ENCODE measurements around the gene TAPT1.

The TAPT1 gene

GRCh38 chr4:16243285-16243684 is 17.0 kb upstream of the TAPT1 start:
- no peak for DNase-seq

- no peak for DNase-seq
These were observed 14.0 kb upstream of the TAPT1 start for GRCh38 chr4:16240300-16240699.

GRCh38 chr4:16239086-16239485 is 12.8 kb upstream of the TAPT1 start:
- DNase-seq, result no peak

GRCh38 chr4:16238327-16238726 is 12.1 kb upstream of the TAPT1 start:
- peak; percentile 83 for DNase-seq

GRCh38 chr4:16237715-16238114 is 11.4 kb upstream of the TAPT1 start:
- DNase-seq, result peak; percentile 86

GRCh38 chr4:16236402-16237023 is 10.2 kb upstream of the TAPT1 start:
- DNase-seq, result no peak

- no peak for DNase-seq
These were observed 8.9 kb upstream of the TAPT1 start for GRCh38 chr4:16235209-16235608.

- DNase-seq, result no peak
These were observed 7.4 kb upstream of the TAPT1 start for GRCh38 chr4:16233569-16234177.

GRCh38 chr4:16231570-16232245 is 5.4 kb upstream of the TAPT1 start:
- DNase-seq, result peak; percentile 45

GRCh38 chr4:16230308-16230707 is 4.0 kb upstream of the TAPT1 start:
- no peak for DNase-seq

- DNase-seq, result no peak
These were observed 3.3 kb upstream of the TAPT1 start for GRCh38 chr4:16229604-16230003.

GRCh38 chr4:16227462-16227868 is 1.2 kb upstream of the TAPT1 start:
- peak; percentile 59 for DNase-seq

GRCh38 chr4:16226816-16227461 is 668 bp upstream of the TAPT1 start:
- DNase-seq, result peak; percentile 71

GRCh38 chr4:16225167-16225862 is 956 bp downstream of the TAPT1 start:
- DNase-seq, result peak; percentile 84

GRCh38 chr4:16224264-16225166 is 1.8 kb downstream of the TAPT1 start:
- DNase-seq, result peak; percentile 42

- DNase-seq, result peak; percentile 44
These were observed 3.2 kb downstream of the TAPT1 start for GRCh38 chr4:16222957-16223527.

GRCh38 chr4:16218950-16219349 is 7.3 kb downstream of the TAPT1 start:
- no peak for DNase-seq

- DNase-seq, result peak; percentile 53
These were observed 8.8 kb downstream of the TAPT1 start for GRCh38 chr4:16217300-16218051.

GRCh38 chr4:16213121-16213520 is 13.2 kb downstream of the TAPT1 start:
- no peak for DNase-seq

- DNase-seq, result peak; percentile 43
These were observed 14.0 kb downstream of the TAPT1 start for GRCh38 chr4:16212138-16212782.

Data from hematopoietic multipotent progenitor cell treated with erythropoietin and hydrocortisone succinate and interleukin-3 and kit ligand, for 4 days (in vitro differentiated cells).